CD4-positive, CD25-positive, alpha-beta regulatory T cell (primary cell): ENCODE measurements around the gene CXCL10. TPM values are rescaled to one million over a fixed set of nuclear protein-coding genes. Genes with fewer than 3 reads are reported as not detected.

ENCODE experiments used
- ATAC-seq, 2 donors: fragments of 150-1000 bp; cut with Tn5 transposase; one replicate each; pipeline ENCODE4 v1.10.0; 2021; ENCODE audit warnings: low read depth in 2 of 2, moderate number of reproducible peaks in 2 of 2, moderate library complexity in 1 of 2
- DNase-seq, 3 donors: peaks; one replicate each; pipeline versions ENCODE4 v3.0.0 to v3.0.0-alpha.2; 2012 to 2022; ENCODE audit warnings: mixed read lengths in 1 of 3
- H3K27ac ChIP-seq: one replicate; pipeline ENCODE4 v1.7.0; 2013; ENCODE audit warnings: mild to moderate bottlenecking, low read length; ENCODE audit not compliant: insufficient read depth, poor library complexity, severe bottlenecking
- H3K27me3 ChIP-seq: one replicate; pipeline ENCODE4 v1.7.0; 2013; ENCODE audit warnings: low read length; ENCODE audit not compliant: control insufficient read depth, insufficient read depth
- H3K36me3 ChIP-seq: one replicate; pipeline ENCODE4 v1.7.0; 2013; ENCODE audit warnings: mild to moderate bottlenecking, low read length, moderate library complexity; ENCODE audit not compliant: control insufficient read depth, insufficient read depth
- H3K4me1 ChIP-seq: 2 replicates; pipeline ENCODE4 v1.7.0; 2013; ENCODE audit warnings: mild to moderate bottlenecking, low read length; ENCODE audit not compliant: insufficient read depth, control insufficient read depth, poor library complexity, severe bottlenecking
- H3K4me3 ChIP-seq: one replicate; pipeline ENCODE4 v1.7.0; 2013; ENCODE audit warnings: low read depth, mild to moderate bottlenecking, low read length, moderate library complexity
- H3K9me3 ChIP-seq, 2 experiments: 1 replicate in 1 of 2; 2 replicates in 1 of 2; pipeline ENCODE4 v1.7.0; 2013; ENCODE audit warnings: low read length in 2 of 2, mild to moderate bottlenecking in 1 of 2, moderate library complexity in 1 of 2; ENCODE audit not compliant: control insufficient read depth in 2 of 2
- H3K27ac Mint-ChIP-seq, 3 donors: one replicate each; pipeline ENCODE4 v1.8.0; 2020 to 2022; ENCODE audit warnings: mild to moderate bottlenecking in 3 of 3, mixed read lengths in 3 of 3, moderate library complexity in 2 of 3
- H3K27me3 Mint-ChIP-seq: one replicate; pipeline ENCODE4 v1.8.0; 2022; ENCODE audit warnings: mild to moderate bottlenecking, mixed read lengths
- H3K36me3 Mint-ChIP-seq: one replicate; pipeline ENCODE4 v1.8.0; 2020; ENCODE audit warnings: mixed read lengths
- H3K4me1 Mint-ChIP-seq, 4 donors: one replicate each; pipeline ENCODE4 v1.8.0; 2020 to 2022; ENCODE audit warnings: mixed read lengths in 4 of 4, mild to moderate bottlenecking in 1 of 4
- H3K4me3 Mint-ChIP-seq, 4 donors: one replicate each; pipeline ENCODE4 v1.8.0; 2020 to 2022; ENCODE audit warnings: mild to moderate bottlenecking in 4 of 4, mixed read lengths in 4 of 4, moderate library complexity in 3 of 4
- H3K9me3 Mint-ChIP-seq, 7 donors: one replicate each; pipeline ENCODE4 v1.8.0; 2020 to 2022; ENCODE audit warnings: mixed read lengths in 7 of 7, mild to moderate bottlenecking in 3 of 7, moderate library complexity in 2 of 7
- polyA plus RNA-seq, 4 donors: library from polyadenylated mRNA; unstranded; fragments of 300-500 nt; fragmentation: Illumina TruSeq; gene quantifications; one replicate each; pipeline ENCODE4 v1.2.3, GENCODE V29; 2021
- total RNA-seq: library from RNA; stranded (reverse); gene quantifications from one replicate; pipeline ENCODE4 v1.2.3, GENCODE V29; 2022

The CXCL10 gene
- total and polyA plus RNA-seq, 5 donors from 2014 or later, result not detected

- H3K36me3 ChIP-seq, result no peaks in the 10 kb centered on the region
- H3K27ac ChIP-seq, result peak overlapping the region; percentile 62
- Mint-ChIP-seq H3K27ac (peak overlapping the region; percentile 83 to 95 (median 94)), H3K9me3 (peaks cover 0 to 2% (median 0%) of the 10 kb centered on the region in 7 donors), H3K36me3 (peaks cover 12% of the 10 kb centered on the region), H3K27me3 (peaks cover 12% of the 10 kb centered on the region), H3K4me3 (peak overlapping the region; percentile 97 to 100 (median 98)), H3K4me1 (peaks cover 11 to 32% (median 16%) of the 10 kb centered on the region in 4 donors)
- peak overlapping the region; percentile 94 for H3K4me3 ChIP-seq
- no peak for ATAC-seq
- DNase-seq, result peak in 2 of 3 donors; percentile 13 to 31
- no peaks in the 10 kb centered on the region for H3K9me3 ChIP-seq
- peaks cover 37% of the 10 kb centered on the region for H3K4me1 ChIP-seq
- H3K27me3 ChIP-seq, result no peaks in the 10 kb centered on the region
Measured at GRCh38 chr4:75989846-75990528, 33.3 kb downstream of the CXCL10 start.

DNA sequence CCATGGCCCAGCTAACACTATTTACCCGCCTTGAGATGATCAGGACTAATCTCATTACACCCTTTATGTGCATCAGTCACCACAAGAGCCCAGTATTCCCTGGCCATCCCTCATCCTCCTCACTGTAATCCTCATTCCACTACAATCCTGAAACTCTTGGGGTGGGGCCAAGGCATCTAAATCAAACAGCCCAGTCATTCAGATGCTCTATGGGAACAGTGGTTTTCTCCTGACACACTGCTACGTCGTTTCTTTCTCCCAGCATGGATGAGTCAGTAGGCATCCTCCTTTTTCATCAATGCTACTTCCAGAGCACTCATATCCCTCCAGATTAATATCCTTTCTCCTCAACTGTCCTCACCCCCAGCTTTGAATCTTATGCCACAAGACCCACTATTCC, 38.2 kb downstream of the CXCL10 start:
- H3K4me3 ChIP-seq, result no peak overlapping the region
- no peak for DNase-seq
- no peaks in the 10 kb centered on the region for H3K9me3 ChIP-seq
- ATAC-seq, result no peak
- H3K27ac ChIP-seq, result no peak overlapping the region
- H3K4me1 Mint-ChIP-seq, result peaks cover 0 to 32% (median 13%) of the 10 kb centered on the region in 4 donors
- no peaks in the 10 kb centered on the region for H3K27me3 Mint-ChIP-seq
- H3K27me3 ChIP-seq, result no peaks in the 10 kb centered on the region
- no peak overlapping the region for H3K4me3 Mint-ChIP-seq
- H3K9me3 Mint-ChIP-seq, result peaks cover 0 to 3% (median 0%) of the 10 kb centered on the region in 7 donors
- peaks cover 21% of the 10 kb centered on the region for H3K36me3 ChIP-seq
- no peak overlapping the region for H3K27ac Mint-ChIP-seq
- peaks cover 38% of the 10 kb centered on the region for H3K36me3 Mint-ChIP-seq
- H3K4me1 ChIP-seq, result peaks cover 30% of the 10 kb centered on the region

GRCh38 chr4:75980576-75980975, 42.7 kb downstream of the CXCL10 start:
- no peak overlapping the region for H3K4me3 Mint-ChIP-seq
- H3K9me3 Mint-ChIP-seq, result peaks cover 0 to 3% (median 0%) of the 10 kb centered on the region in 7 donors

GRCh38 chr4:75976177-75976576, 47.1 kb downstream of the CXCL10 start:
- H3K27ac Mint-ChIP-seq, result no peak overlapping the region
- no peaks in the 10 kb centered on the region for H3K27me3 ChIP-seq
- H3K9me3 Mint-ChIP-seq, result peaks cover 0 to 3% (median 0%) of the 10 kb centered on the region in 7 donors
- no peak for ATAC-seq
- peaks cover 86% of the 10 kb centered on the region for H3K36me3 ChIP-seq
- H3K4me3 ChIP-seq, result no peak overlapping the region
- no peaks in the 10 kb centered on the region for H3K27me3 Mint-ChIP-seq
- H3K4me3 Mint-ChIP-seq, result no peak overlapping the region
- peaks cover 52% of the 10 kb centered on the region for H3K36me3 Mint-ChIP-seq
- H3K4me1 ChIP-seq, result no peaks in the 10 kb centered on the region
- H3K4me1 Mint-ChIP-seq, result peaks cover 0 to 15% (median 5%) of the 10 kb centered on the region in 4 donors
- H3K9me3 ChIP-seq, result no peaks in the 10 kb centered on the region
- DNase-seq, result no peak
- no peak overlapping the region for H3K27ac ChIP-seq

More at GRCh38 chr4:75980576-75980975, 42.7 kb downstream of the CXCL10 start:
- Mint-ChIP-seq H3K4me1 (peaks cover 2 to 9% (median 6%) of the 10 kb centered on the region in 4 donors), H3K27ac (no peak overlapping the region), H3K36me3 (peaks cover 46% of the 10 kb centered on the region), H3K27me3 (no peaks in the 10 kb centered on the region)
- Histone ChIP-seq H3K27ac (no peak overlapping the region), H3K4me3 (no peak overlapping the region), H3K27me3 (no peaks in the 10 kb centered on the region), H3K9me3 (no peaks in the 10 kb centered on the region), H3K36me3 (peaks cover 57% of the 10 kb centered on the region), H3K4me1 (no peaks in the 10 kb centered on the region)
- ATAC-seq (no peak), DNase-seq (no peak)

- DNase-seq, result no peak
- Mint-ChIP-seq H3K9me3 (peaks cover 0 to 3% (median 0%) of the 10 kb centered on the region in 7 donors), H3K27me3 (no peaks in the 10 kb centered on the region), H3K4me1 (peaks cover 0 to 14% (median 7%) of the 10 kb centered on the region in 4 donors), H3K4me3 (no peak overlapping the region), H3K36me3 (peaks cover 60% of the 10 kb centered on the region), H3K27ac (no peak overlapping the region)
- H3K4me1 ChIP-seq, result no peaks in the 10 kb centered on the region
- no peak for ATAC-seq
- no peak overlapping the region for H3K27ac ChIP-seq
- H3K36me3 ChIP-seq, result peaks cover 94% of the 10 kb centered on the region
- no peak overlapping the region for H3K4me3 ChIP-seq
- H3K9me3 ChIP-seq, result no peaks in the 10 kb centered on the region
- no peaks in the 10 kb centered on the region for H3K27me3 ChIP-seq
Measured at GRCh38 chr4:75973766-75974165, 49.5 kb downstream of the CXCL10 start.

Other genes starting within 250 kb of the CXCL10 start
- gene PPEF2, start 121.0 kb downstream of the CXCL10 start, total RNA-seq, result not detected
- not detected for gene PPEF2, start 121.0 kb downstream of the CXCL10 start, polyA plus RNA-seq
- 60.5 TPM for gene NAAA, start 82.5 kb downstream of the CXCL10 start, total RNA-seq
- 100 to 1,000 TPM; 108 to 135 (median 124) TPM for gene NAAA, start 82.5 kb downstream of the CXCL10 start, polyA plus RNA-seq
- gene SDAD1, start 32.6 kb downstream of the CXCL10 start, total RNA-seq, result 44.3 TPM
- gene SDAD1, start 32.6 kb downstream of the CXCL10 start, polyA plus RNA-seq, result 10 to 100 TPM; 58.0 to 81.5 (median 69.0) TPM
- not detected for gene CXCL9, start 16.0 kb downstream of the CXCL10 start, total RNA-seq
- gene CXCL9, start 16.0 kb downstream of the CXCL10 start, polyA plus RNA-seq, result not detected
- not detected for gene CXCL11, start 12.6 kb upstream of the CXCL10 start, total RNA-seq
- gene CXCL11, start 12.6 kb upstream of the CXCL10 start, polyA plus RNA-seq, result not detected
- not detected for gene ART3, start 51.2 kb upstream of the CXCL10 start, total RNA-seq
- gene ART3, start 51.2 kb upstream of the CXCL10 start, polyA plus RNA-seq, result not detected
- gene NUP54, start 124.9 kb upstream of the CXCL10 start, total RNA-seq, result 74.8 TPM
- gene NUP54, start 124.9 kb upstream of the CXCL10 start, polyA plus RNA-seq, result 10 to 100 TPM; 35.4 to 48.3 (median 39.5) TPM
- 21.2 TPM for gene SCARB2, start 190.3 kb upstream of the CXCL10 start, total RNA-seq
- gene SCARB2, start 190.3 kb upstream of the CXCL10 start, polyA plus RNA-seq, result 10 to 100 TPM in 2 of 4 donors, 1 to 10 TPM in 2; 8.0 to 14.3 (median 9.3) TPM
- gene FAM47E, start 228.2 kb upstream of the CXCL10 start, total RNA-seq, result 1.0 TPM
- under 1 TPM in 1 of 4 donors, not detected in 3; 0.57 TPM for gene FAM47E, start 228.2 kb upstream of the CXCL10 start, polyA plus RNA-seq